H1 (cell line): ENCODE data around the gene AKAP12. TPM values are rescaled to one million over a fixed set of nuclear protein-coding genes. Genes with fewer than 3 reads are reported as not detected.

ENCODE experiments used
- ASH2L ChIP-seq: fragments of 200-600, 300-600 bp; sonication (generic); IDR thresholded peaks from one replicate; pipeline ENCODE4 v1.7.1; 2017; ENCODE audit warnings: low read length
- CHD2 ChIP-seq: IDR thresholded peaks from 2 replicates; pipeline ENCODE4 v1.6.1; 2012; ENCODE audit warnings: low read length, improper control_type of control experiment
- CREB1 ChIP-seq: IDR thresholded peaks from 2 replicates; pipeline ENCODE4 v1.6.1; 2012; ENCODE audit warnings: inconsistent platforms
- HDAC2 ChIP-seq, 2 experiments: fragments of 300-600 bp in 1 of 2; sonication (generic) in 1 of 2; IDR thresholded peaks; 2 replicates each; pipeline ENCODE4 v1.6.1; 2011 to 2012; ENCODE audit warnings: low read depth in 2 of 2, low read length in 2 of 2, mild to moderate bottlenecking in 2 of 2, moderate library complexity in 2 of 2, borderline replicate concordance in 1 of 2, inconsistent platforms in 1 of 2
- JUND ChIP-seq: IDR thresholded peaks from 2 replicates; pipeline ENCODE4 v1.6.1; 2011; ENCODE audit warnings: mild to moderate bottlenecking, improper control_type of control experiment, low read length
- KDM1A ChIP-seq: fragments of 200-600, 300-600 bp; sonication (generic); IDR thresholded peaks from 2 replicates; pipeline ENCODE4 v1.7.1; 2016; ENCODE audit warnings: mild to moderate bottlenecking, low read length, borderline replicate concordance
- KDM4A ChIP-seq: IDR thresholded peaks from one replicate; pipeline ENCODE4 v1.7.1; 2012; ENCODE audit warnings: low read depth, mild to moderate bottlenecking, moderate library complexity, low read length, inconsistent platforms; ENCODE audit not compliant: severe bottlenecking
- KDM5A ChIP-seq: fragments of 200-600 bp; IDR thresholded peaks from 2 replicates; pipeline ENCODE4 v1.7.1; 2012; ENCODE audit warnings: mild to moderate bottlenecking, low read length, inconsistent platforms, mixed read lengths
- MAFK ChIP-seq: IDR thresholded peaks from 2 replicates; pipeline ENCODE4 v1.6.1; 2012; ENCODE audit warnings: low read depth, mild to moderate bottlenecking, improper control_type of control experiment, low read length
- MAX ChIP-seq: IDR thresholded peaks from 2 replicates; pipeline ENCODE4 v1.6.1; 2012; ENCODE audit warnings: inconsistent platforms
- PHF8 ChIP-seq: fragments of 200-600 bp; sonication (generic); conservative IDR thresholded peaks from 2 replicates; pipeline ENCODE4 v1.7.1; 2012; ENCODE audit warnings: low read depth, mild to moderate bottlenecking, inconsistent platforms, low read length, moderate library complexity
- POLR2A ChIP-seq, 2 experiments: IDR thresholded peaks; 1 replicate in 1 of 2; 2 replicates in 1 of 2; pipeline ENCODE4 v1.6.1; 2011; ENCODE audit warnings: low read depth in 2 of 2, low read length in 2 of 2, mild to moderate bottlenecking in 2 of 2; ENCODE audit errors: control extremely low read depth in 1 of 2
- RAD21 ChIP-seq, 2 experiments: IDR thresholded peaks in 1 of 2; conservative IDR thresholded peaks in 1 of 2; 2 replicates each; pipeline ENCODE4 v1.6.1; 2011; ENCODE audit warnings: low read depth in 2 of 2, low read length in 2 of 2, improper control_type of control experiment in 1 of 2, inconsistent platforms in 1 of 2, mild to moderate bottlenecking in 1 of 2, moderate library complexity in 1 of 2
- RBBP5 ChIP-seq: IDR thresholded peaks from 2 replicates; pipeline ENCODE4 v1.7.1; 2012; ENCODE audit warnings: low read depth, mild to moderate bottlenecking, inconsistent platforms, low read length, moderate library complexity, borderline replicate concordance
- RFX5 ChIP-seq: IDR thresholded peaks from 2 replicates; pipeline ENCODE4 v1.6.1; 2011; ENCODE audit warnings: low read depth, low read length, improper control_type of control experiment, borderline replicate concordance
- RNF2 ChIP-seq: fragments of 200-900, 300-1000 bp; sonication (generic); IDR thresholded peaks from 2 replicates; pipeline ENCODE4 v1.7.1; 2016; ENCODE audit warnings: borderline replicate concordance, low read depth, mild to moderate bottlenecking, antibody characterized with exemption, low read length; ENCODE audit not compliant: poor library complexity, severe bottlenecking; ENCODE audit errors: missing control alignments
- SAP30 ChIP-seq: fragments of 300-600 bp; sonication (generic); IDR thresholded peaks from 2 replicates; pipeline ENCODE4 v1.7.1; 2012; ENCODE audit warnings: low read length, moderate library complexity, mild to moderate bottlenecking, inconsistent platforms; ENCODE audit not compliant: insufficient read depth, insufficient replicate concordance
- SIN3A ChIP-seq, 2 experiments: IDR thresholded peaks in 1 of 2; conservative IDR thresholded peaks in 1 of 2; 2 replicates each; pipeline ENCODE4 v1.6.1; 2011 to 2012; ENCODE audit warnings: low read length in 2 of 2, improper control_type of control experiment in 1 of 2, low read depth in 1 of 2, mild to moderate bottlenecking in 1 of 2
- SIX5 ChIP-seq: IDR thresholded peaks from 2 replicates; pipeline ENCODE4 v1.6.1; 2011; ENCODE audit warnings: mild to moderate bottlenecking, low read depth, low read length
- TAF7 ChIP-seq: optimal IDR thresholded peaks from 2 replicates; pipeline ENCODE3; 2011; ENCODE audit warnings: low read depth, mild to moderate bottlenecking, inconsistent platforms, low read length, moderate library complexity, borderline replicate concordance
- TCF12 ChIP-seq: IDR thresholded peaks from 2 replicates; pipeline ENCODE4 v1.6.1; 2011; ENCODE audit warnings: low read depth, mild to moderate bottlenecking, low read length
- polyA plus RNA-seq, 7 experiments: library from polyadenylated mRNA; depleted of rRNA in 3 of 7; stranded (reverse) in 5 of 7; unstranded in 2 of 7; fragments of >200 nt in 5 of 7; fragments of 200-250 nt in 2 of 7; gene quantifications; 1 replicate in 5 of 7; 2 replicates in 1 of 7; 4 replicates in 1 of 7; pipeline versions ENCODE4 v1.2.1 to v1.2.3, GENCODE V29; 2011 to 2013; ENCODE audit warnings: missing spikeins in 2 of 7, mixed read lengths in 2 of 7
- total RNA-seq: library from RNA; stranded (reverse); fragmentation: NEBNext Ultra II Directional; extraction: Animal tissue kit (Norgen Biotek cat#: 25700); gene quantifications from 2 replicates; pipeline ENCODE4 v1.2.1, GENCODE V29; 2021

The AKAP12 gene
- total and polyA plus RNA-seq, 2 of the 8 experiments (the other 6 are each of a cell fraction or from before 2014, with no cell fraction given), result 14.6 to 79.2 TPM

- TF ChIP-seq RNF2 (peak; percentile 33), TAF7 (no peak), HDAC2 (IDR thresholded peaks at IDR 0.05; ENCODE audit: borderline replicate concordance in 1 of 2, low read depth in 2 of 2, low read length in 2 of 2) (0 out of 4 replicates have a peak, but pooled peaks of 1 of the 2 experiments have one; percentile 65), KDM5A (no peak), MAX (no peak), RBBP5 (peak; percentile 23; the same call in 1 of the 2 replicates), SIN3A (conservative IDR thresholded peaks at IDR 0.05 in 1 of 2, IDR thresholded peaks at IDR 0.05 in 1 of 2; ENCODE audit: low read depth in 1 of 2, low read length in 2 of 2) (peak; percentile 19 to 51; a peak in 1 of 4 replicates), KDM1A (no peak), TCF12 (no peak), ASH2L (peak; percentile 80), RAD21 (IDR thresholded peaks at IDR 0.05 in 1 of 2, conservative IDR thresholded peaks at IDR 0.05 in 1 of 2; ENCODE audit: low read depth in 2 of 2, low read length in 2 of 2) (peak in 1 of 2 experiments; percentile 10; a peak in 1 of 4 replicates), RFX5 (no peak), SIX5 (no peak), CREB1 (no peak), CHD2 (no peak), SAP30 (peak; percentile 84), POLR2A (IDR thresholded peaks at IDR 0.05; ENCODE audit: control extremely low read depth in 1 of 2, low read depth in 2 of 2, low read length in 2 of 2) (peak in 1 of 2 experiments; percentile 64; a peak in 2 of 3 replicates), PHF8 (peak; percentile 9; the same call in 1 of the 2 replicates), KDM4A (peak; percentile 70), MAFK (no peak), JUND (no peak)
Measured at GRCh38 chr6:151240791-151241642, 1.2 kb downstream of the AKAP12 start (continued).
